ENCODE results near the gene FAM111A.
A peak's percentile ranks its signal among the peaks of the same experiment; 100 is the strongest.

Gene FAM111A

DNA sequence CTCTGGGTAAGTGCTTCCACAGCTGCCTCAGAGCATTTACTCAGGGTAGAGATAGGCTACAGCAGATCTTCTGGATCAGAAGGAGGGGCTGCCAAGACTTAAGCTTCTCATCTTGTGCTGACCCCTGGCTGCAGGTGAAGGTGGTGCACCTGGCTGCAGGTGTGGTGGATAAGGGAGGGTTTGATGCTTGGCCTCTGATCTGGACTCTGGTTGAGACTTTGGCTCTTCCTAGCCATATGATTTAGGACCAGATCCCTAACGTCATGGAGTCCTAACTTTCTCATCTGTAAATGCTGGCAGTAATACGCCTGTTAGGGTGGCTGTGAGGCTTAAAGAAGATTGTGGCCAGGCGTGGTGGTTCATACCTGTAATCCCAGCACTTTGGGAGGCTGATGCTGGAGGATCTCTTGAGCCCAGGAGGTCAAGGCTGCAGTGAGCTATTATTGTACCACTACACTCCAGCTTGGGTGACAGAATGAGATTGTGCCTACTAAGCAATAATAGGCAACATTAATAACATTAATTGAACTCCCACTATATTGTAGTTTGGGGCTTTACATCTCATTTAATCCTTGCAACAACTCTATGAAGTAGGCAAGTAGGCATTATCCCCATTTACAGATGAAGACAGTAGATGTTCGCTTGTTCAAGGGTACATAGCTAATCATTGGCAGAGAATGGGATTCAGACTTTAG is 39.9 kb downstream of the FAM111A start:
- H3K4me3 ChIP-seq (ENCODE audit: low read length), result no peak overlapping the region
- DNase-seq (ENCODE audit: low read depth), result no peak
- TF ChIP-seq, protein P1, sequence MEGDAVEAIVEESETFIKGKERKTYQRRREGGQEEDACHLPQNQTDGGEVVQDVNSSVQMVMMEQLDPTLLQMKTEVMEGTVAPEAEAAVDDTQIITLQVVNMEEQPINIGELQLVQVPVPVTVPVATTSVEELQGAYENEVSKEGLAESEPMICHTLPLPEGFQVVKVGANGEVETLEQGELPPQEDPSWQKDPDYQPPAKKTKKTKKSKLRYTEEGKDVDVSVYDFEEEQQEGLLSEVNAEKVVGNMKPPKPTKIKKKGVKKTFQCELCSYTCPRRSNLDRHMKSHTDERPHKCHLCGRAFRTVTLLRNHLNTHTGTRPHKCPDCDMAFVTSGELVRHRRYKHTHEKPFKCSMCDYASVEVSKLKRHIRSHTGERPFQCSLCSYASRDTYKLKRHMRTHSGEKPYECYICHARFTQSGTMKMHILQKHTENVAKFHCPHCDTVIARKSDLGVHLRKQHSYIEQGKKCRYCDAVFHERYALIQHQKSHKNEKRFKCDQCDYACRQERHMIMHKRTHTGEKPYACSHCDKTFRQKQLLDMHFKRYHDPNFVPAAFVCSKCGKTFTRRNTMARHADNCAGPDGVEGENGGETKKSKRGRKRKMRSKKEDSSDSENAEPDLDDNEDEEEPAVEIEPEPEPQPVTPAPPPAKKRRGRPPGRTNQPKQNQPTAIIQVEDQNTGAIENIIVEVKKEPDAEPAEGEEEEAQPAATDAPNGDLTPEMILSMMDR (conservative IDR thresholded peaks at IDR 0.05; ENCODE audit: low read depth, low read length), result peak; percentile 51

DNA sequence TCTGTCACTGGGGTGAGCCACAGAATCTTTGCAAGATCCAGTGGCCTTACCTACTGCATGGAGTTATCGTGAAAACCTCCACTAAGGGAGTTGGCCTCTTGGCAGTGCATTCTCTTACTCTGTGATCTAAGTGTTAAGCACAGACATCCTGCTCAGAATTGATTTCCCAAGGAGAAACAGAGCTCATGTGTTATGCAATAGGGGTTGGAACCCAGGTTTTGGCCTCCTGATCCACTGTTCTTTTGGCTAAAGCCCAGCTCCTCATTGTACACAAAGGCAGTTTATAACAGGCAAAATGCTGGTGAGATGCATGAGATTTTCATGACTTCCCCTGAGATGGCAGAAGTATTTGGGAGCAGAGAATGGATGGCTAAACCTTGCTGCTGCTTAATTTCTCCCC is 41.1 kb downstream of the FAM111A start:
- H3K4me3 ChIP-seq (ENCODE audit: low read length), result no peak overlapping the region
- no peak for DNase-seq (ENCODE audit: low read depth)
- TF ChIP-seq, protein P1 (conservative IDR thresholded peaks at IDR 0.05; ENCODE audit: low read depth, low read length), result no peak

DNA sequence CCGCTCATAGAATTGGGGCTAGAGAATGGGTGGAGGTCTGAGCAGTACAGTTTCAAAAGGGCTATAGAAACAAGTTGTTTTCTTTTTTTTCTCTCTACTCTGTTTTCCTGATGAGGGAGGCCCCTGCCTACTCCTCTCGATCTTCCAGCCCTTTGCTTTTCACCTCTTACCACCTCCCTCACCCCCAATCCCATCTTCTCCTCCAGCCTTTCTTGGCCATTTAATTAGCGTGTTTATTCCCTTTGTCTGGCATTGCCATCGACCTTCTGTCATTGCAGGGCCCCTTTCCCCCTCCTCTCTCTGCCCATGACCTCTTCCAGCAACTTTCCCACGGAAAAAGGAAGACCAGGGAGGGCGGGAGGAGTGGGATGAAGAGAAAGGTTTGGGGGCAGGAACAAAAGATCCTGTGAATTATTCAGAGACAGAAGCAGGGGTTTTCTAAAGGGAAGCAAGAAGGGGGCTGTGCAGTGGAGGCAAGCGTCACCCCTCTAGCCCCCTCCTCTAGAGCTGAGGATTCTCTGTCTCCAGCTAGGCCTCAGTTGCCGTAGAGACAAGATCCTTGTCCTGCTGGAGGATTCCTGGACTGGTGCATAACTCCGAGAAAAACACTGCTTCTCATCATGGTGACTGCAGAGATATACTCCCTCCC is 42.2 kb downstream of the FAM111A start:
- no peak overlapping the region for H3K4me3 ChIP-seq (ENCODE audit: low read length)
- no peak for DNase-seq (ENCODE audit: low read depth)
- TF ChIP-seq, protein P1 (conservative IDR thresholded peaks at IDR 0.05; ENCODE audit: low read depth, low read length), result no peak

DNA sequence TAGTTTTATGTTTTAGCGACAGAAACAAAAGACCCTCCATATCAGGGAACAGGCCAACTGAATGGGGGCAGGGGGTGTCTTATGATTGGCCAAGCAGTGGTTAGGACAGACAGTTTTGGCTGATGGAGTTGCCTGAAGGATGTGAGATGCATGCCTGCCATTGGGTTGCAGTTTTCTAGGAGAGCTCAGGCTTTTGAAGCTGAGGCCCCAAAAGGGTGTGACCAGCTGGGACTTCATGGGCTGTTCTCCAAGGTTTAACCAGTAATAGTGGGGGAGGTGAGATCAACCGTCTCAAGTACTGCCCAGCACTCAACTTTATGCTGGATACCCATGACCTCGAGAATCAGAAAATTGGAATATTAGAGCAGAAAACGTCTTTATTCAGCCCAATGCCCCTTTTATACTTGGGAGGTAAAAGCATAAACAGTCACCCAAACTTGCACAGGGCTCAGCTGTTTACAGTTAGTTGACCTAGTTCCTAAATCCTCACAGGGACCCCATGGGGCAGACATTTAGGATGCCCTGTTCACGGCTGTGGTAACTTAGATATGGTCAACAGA is 42.8 kb downstream of the FAM111A start:
- TF ChIP-seq, protein P1 (conservative IDR thresholded peaks at IDR 0.05; ENCODE audit: low read depth, low read length), result no peak
- no peak for DNase-seq (ENCODE audit: low read depth)
- no peak overlapping the region for H3K4me3 ChIP-seq (ENCODE audit: low read length)

DNA sequence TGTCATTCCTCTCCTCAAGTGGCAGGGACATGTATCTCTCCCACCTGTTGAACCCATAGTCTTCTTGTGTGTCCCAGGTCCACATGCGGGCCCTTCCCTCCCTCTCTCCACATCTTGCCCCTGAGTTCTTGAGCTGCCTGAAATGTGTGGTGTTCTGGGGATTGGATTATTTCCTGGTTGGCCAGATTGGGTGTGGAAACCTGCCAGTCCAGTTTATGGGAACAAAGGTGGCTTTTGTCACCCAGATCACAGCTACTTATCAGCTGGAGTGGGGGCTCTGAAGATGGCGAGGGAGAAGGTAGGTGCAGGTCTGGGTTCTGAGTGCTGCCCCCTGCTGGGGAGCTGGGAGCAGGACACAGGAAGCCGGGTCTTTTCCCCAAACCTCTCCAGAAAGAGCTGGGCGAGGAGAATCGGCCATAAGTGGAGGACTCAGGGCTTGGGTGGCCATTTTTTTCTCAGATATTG is 43.5 kb downstream of the FAM111A start:
- TF ChIP-seq, protein P1 (conservative IDR thresholded peaks at IDR 0.05; ENCODE audit: low read depth, low read length), result peak; percentile 81
- DNase-seq (ENCODE audit: low read depth), result no peak
- no peak overlapping the region for H3K4me3 ChIP-seq (ENCODE audit: low read length)

DNA sequence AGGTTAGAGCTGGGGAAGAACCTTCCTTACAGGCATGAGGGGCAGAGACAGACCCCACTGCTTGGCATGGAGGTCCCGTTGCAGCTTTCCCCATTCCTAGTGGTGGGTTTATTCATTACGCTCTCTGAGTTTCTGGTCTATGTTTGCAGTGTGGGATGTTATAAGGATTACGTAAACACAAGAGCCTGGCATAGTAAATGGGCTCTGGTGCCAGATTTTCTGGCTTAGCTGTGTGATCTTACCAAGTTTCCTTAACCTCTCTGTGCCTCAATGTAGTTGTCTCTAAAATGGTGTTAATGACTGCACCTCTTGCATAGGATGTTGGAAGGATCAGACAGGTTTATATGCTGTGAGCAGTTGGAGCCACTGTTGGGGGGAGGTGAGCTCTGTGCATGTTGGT is 44.4 kb downstream of the FAM111A start:
- TF ChIP-seq, protein P1 (conservative IDR thresholded peaks at IDR 0.05; ENCODE audit: low read depth, low read length), result no peak
- no peak for DNase-seq (ENCODE audit: low read depth)
- H3K4me3 ChIP-seq (ENCODE audit: low read length), result no peak overlapping the region
